Trophoblast cell (in vitro differentiated cells and primary cell): ENCODE results near the gene RNASE12.
"Not testable (repeated sequence)": the region's sequence is repeated elsewhere in the genome, so short reads cannot be mapped to it uniquely, and the experiment has no call there.

Source experiments
- DNase-seq, 2 donors: peaks; one replicate each; pipeline ENCODE4 v3.0.0-alpha.2; 2016
- H2AFZ ChIP-seq: 2 replicates; pipeline ENCODE4 v1.6.1; 2013; ENCODE audit warnings: low read length, moderate library complexity, mild to moderate bottlenecking; ENCODE audit not compliant: insufficient read depth, poor library complexity
- H2AK5ac ChIP-seq: 2 replicates; pipeline ENCODE4 v1.6.1; 2013; ENCODE audit warnings: mild to moderate bottlenecking, low read length
- H2BK120ac ChIP-seq: 2 replicates; pipeline ENCODE4 v1.6.1; 2013; ENCODE audit warnings: low read length, mild to moderate bottlenecking, moderate library complexity; ENCODE audit not compliant: insufficient read depth, poor library complexity
- H2BK12ac ChIP-seq: 2 replicates; pipeline ENCODE4 v1.6.1; 2013; ENCODE audit warnings: mild to moderate bottlenecking, low read length, moderate library complexity
- H2BK5ac ChIP-seq: 2 replicates; pipeline ENCODE4 v1.6.1; 2013; ENCODE audit warnings: low read length, low read depth, moderate library complexity, mild to moderate bottlenecking; ENCODE audit not compliant: poor library complexity
- H3K14ac ChIP-seq: 2 replicates; pipeline ENCODE4 v1.6.1; 2013; ENCODE audit warnings: mild to moderate bottlenecking, low read length
- H3K18ac ChIP-seq: 2 replicates; pipeline ENCODE4 v1.6.1; 2013; ENCODE audit warnings: mild to moderate bottlenecking, low read length
- H3K23ac ChIP-seq: 2 replicates; pipeline ENCODE4 v1.6.1; 2013; ENCODE audit warnings: low read length
- H3K27ac ChIP-seq: 2 replicates; pipeline ENCODE4 v1.5.1; 2013; ENCODE audit warnings: low read depth, mild to moderate bottlenecking, inconsistent platforms, low read length, moderate library complexity
- H3K27me3 ChIP-seq: 2 replicates; pipeline ENCODE4 v1.6.1; 2013; ENCODE audit warnings: inconsistent platforms, mild to moderate bottlenecking, low read length, moderate library complexity; ENCODE audit not compliant: insufficient read depth
- H3K36me3 ChIP-seq, 2 experiments: 1 replicate in 1 of 2; 2 replicates in 1 of 2; pipeline ENCODE4 v1.6.1; 2013; ENCODE audit warnings: low read length in 2 of 2, mild to moderate bottlenecking in 2 of 2, moderate library complexity in 1 of 2; ENCODE audit not compliant: insufficient read depth in 2 of 2, control insufficient read depth in 1 of 2
- H3K4ac ChIP-seq: 2 replicates; pipeline ENCODE4 v1.6.1; 2013; ENCODE audit warnings: low read depth, mild to moderate bottlenecking, low read length, moderate library complexity
- H3K4me1 ChIP-seq, 2 experiments: 1 replicate in 1 of 2; 2 replicates in 1 of 2; pipeline ENCODE4 v1.6.1; 2013; ENCODE audit warnings: low read length in 2 of 2, mild to moderate bottlenecking in 2 of 2, moderate library complexity in 1 of 2; ENCODE audit not compliant: insufficient read depth in 2 of 2, control insufficient read depth in 1 of 2
- H3K4me2 ChIP-seq: 2 replicates; pipeline ENCODE4 v1.6.1; 2013; ENCODE audit warnings: inconsistent platforms, mild to moderate bottlenecking, low read length, moderate library complexity
- H3K4me3 ChIP-seq: 2 replicates; pipeline ENCODE4 v1.5.1; 2013; ENCODE audit warnings: mild to moderate bottlenecking, low read depth, low read length, inconsistent platforms
- H3K79me1 ChIP-seq: one replicate; pipeline ENCODE4 v1.6.1; 2013; ENCODE audit warnings: low read length
- H3K79me2 ChIP-seq: 2 replicates; pipeline ENCODE4 v1.6.1; 2013; ENCODE audit warnings: low read length, mild to moderate bottlenecking; ENCODE audit not compliant: control insufficient read depth, insufficient read depth, poor library complexity
- H3K9ac ChIP-seq: 2 replicates; pipeline ENCODE4 v1.6.1; 2013; ENCODE audit warnings: mild to moderate bottlenecking, low read length
- H3K9me3 ChIP-seq: 2 replicates; pipeline ENCODE4 v1.6.1; 2013; ENCODE audit warnings: low read depth, mild to moderate bottlenecking, control low read depth, inconsistent platforms, low read length; ENCODE audit not compliant: insufficient read depth
- H4K12ac ChIP-seq: 2 replicates; pipeline ENCODE4 v1.6.1; 2013; ENCODE audit warnings: low read depth, mild to moderate bottlenecking, low read length, moderate library complexity
- H4K8ac ChIP-seq: 2 replicates; pipeline ENCODE4 v1.6.1; 2013; ENCODE audit warnings: low read depth, mild to moderate bottlenecking, low read length, moderate library complexity
- H4K91ac ChIP-seq: one replicate; pipeline ENCODE4 v1.6.1; 2013; ENCODE audit warnings: low read depth, mild to moderate bottlenecking, low read length, moderate library complexity
- WGBS: extraction: QIAGEN DNeasy Blood & Tissue Kit; methylation state at CpG from one replicate; pipeline ENCODE4 v1.1.7; 2013; ENCODE audit warnings: missing lambda C conversion rate; ENCODE audit not compliant: insufficient read length, insufficient coverage; ENCODE audit errors: extremely low coverage; 5-methylcytosine and 5-hydroxymethylcytosine counted together

Gene RNASE12

DNA sequence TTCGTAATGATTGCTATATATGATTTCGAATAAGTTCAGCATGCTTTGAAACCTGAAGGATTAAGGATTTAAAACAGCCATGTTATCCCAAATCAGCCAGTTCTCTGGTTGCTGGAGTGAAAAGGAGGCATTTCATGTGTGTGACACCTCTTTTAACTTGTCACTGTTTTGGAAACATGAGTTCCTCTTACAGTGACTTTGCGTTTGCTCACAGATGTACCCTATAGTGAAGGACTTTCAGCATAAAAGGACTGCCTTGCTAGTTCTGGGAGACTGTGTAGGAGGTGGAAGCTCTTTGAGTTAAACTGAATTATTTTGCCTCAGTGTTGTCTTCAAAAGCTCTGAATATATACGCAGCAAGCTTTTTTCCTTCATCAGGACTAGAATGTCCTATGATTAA is 10.9 kb downstream of the RNASE12 start:
- H3K4me3 ChIP-seq: no peak overlapping the region
- no peak overlapping the region for H3K4me2 ChIP-seq
- H4K12ac ChIP-seq: no peak overlapping the region
- no peak overlapping the region for H2BK5ac ChIP-seq
- no peak overlapping the region for H2AFZ ChIP-seq
- H3K14ac ChIP-seq: no peak overlapping the region
- no peak overlapping the region for H3K4ac ChIP-seq
- H3K23ac ChIP-seq: no peak overlapping the region
- H3K4me1 ChIP-seq: no peaks in the 10 kb centered on the region
- no peak overlapping the region for H3K9ac ChIP-seq
- no peaks in the 10 kb centered on the region for H3K27me3 ChIP-seq
- no peak overlapping the region for H2BK120ac ChIP-seq
- DNase-seq: no peak
- H3K27ac ChIP-seq: no peak overlapping the region
- H4K91ac ChIP-seq: no peak overlapping the region
- H3K79me1 ChIP-seq: no peaks in the 10 kb centered on the region
- no peak overlapping the region for H2BK12ac ChIP-seq
- no peaks in the 10 kb centered on the region for H3K36me3 ChIP-seq
- H3K9me3 ChIP-seq: no peaks in the 10 kb centered on the region
- H2AK5ac ChIP-seq: no peak overlapping the region
- no CpG with 5 or more reads among the region's 4 CpGs for WGBS
- H3K18ac ChIP-seq: no peak overlapping the region
- no peaks in the 10 kb centered on the region for H3K79me2 ChIP-seq
- H4K8ac ChIP-seq: no peak overlapping the region

DNA sequence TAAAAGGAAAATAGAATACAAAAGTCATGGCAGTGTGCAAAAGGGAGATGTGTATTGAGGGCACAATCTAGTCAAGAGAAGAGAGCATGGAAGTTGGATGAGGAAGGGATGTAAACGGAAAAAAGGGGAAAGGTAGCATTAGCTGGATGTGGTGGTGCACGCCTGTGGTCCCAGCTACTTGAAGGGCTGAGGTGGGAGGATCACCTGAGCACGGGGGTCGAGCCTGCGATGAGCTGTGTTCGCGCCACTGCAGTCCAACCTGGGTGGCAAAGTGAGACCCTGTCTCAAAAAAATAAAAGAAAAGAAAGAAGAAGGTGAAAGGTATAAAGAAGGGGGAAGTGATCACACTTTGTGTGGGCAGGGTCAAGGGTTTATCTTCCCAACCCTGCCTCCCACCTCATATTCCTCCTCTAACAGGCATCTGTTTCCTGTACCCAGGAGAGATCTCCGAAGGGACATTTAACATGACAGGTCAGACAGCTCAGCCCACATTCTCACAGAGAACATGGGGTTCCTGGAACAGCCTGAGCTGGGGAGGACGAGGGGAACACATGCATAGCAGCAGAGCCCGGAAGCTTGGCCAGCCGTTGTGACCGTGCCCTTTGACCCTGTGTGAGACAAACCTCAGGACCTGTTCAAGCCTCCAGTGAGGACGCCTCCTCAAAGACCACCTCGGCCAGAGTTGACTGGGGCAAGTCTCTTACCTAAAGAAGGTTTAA is 12.2 kb downstream of the RNASE12 start:
- no peaks in the 10 kb centered on the region for H3K9me3 ChIP-seq
- no peak overlapping the region for H4K91ac ChIP-seq
- H2AFZ ChIP-seq: no peak overlapping the region
- H3K4me2 ChIP-seq: no peak overlapping the region
- H3K79me2 ChIP-seq: no peaks in the 10 kb centered on the region
- no peaks in the 10 kb centered on the region for H3K79me1 ChIP-seq
- H3K4ac ChIP-seq: no peak overlapping the region
- H2AK5ac ChIP-seq: no peak overlapping the region
- no peaks in the 10 kb centered on the region for H3K36me3 ChIP-seq
- H2BK12ac ChIP-seq: no peak overlapping the region
- no peak overlapping the region for H4K12ac ChIP-seq
- no peak overlapping the region for H4K8ac ChIP-seq
- H3K9ac ChIP-seq: no peak overlapping the region
- H3K23ac ChIP-seq: no peak overlapping the region
- H2BK120ac ChIP-seq: no peak overlapping the region
- H3K27me3 ChIP-seq: no peaks in the 10 kb centered on the region
- WGBS: no CpG with 5 or more reads among the region's 14 CpGs
- H3K14ac ChIP-seq: no peak overlapping the region
- no peak overlapping the region for H2BK5ac ChIP-seq
- no peak overlapping the region for H3K18ac ChIP-seq
- H3K27ac ChIP-seq: no peak overlapping the region
- no peak for DNase-seq
- H3K4me1 ChIP-seq: no peaks in the 10 kb centered on the region
- no peak overlapping the region for H3K4me3 ChIP-seq

DNA sequence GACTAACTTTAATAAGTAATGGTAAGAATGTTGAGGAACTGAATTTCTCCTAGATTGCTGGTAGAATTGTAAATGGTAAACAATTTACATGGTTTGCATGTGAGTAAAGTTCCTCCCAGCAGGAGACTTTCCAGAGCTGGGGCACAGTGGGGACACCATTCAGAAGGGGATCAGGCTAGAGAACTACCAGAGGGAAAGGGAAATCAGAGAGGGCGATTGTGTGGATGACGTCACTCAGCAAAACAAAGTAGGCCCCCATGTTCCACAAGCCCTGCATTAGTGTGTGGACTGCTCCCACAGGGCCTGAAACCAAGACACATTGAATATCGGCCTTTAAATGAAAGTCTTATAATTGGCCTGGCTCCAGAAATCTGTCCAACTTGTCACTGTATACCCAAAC is 12.9 kb downstream of the RNASE12 start:
- Histone ChIP-seq H2BK12ac (no peak overlapping the region), H2BK120ac (no peak overlapping the region)
- no CpG with 5 or more reads among the region's 3 CpGs for WGBS

DNA sequence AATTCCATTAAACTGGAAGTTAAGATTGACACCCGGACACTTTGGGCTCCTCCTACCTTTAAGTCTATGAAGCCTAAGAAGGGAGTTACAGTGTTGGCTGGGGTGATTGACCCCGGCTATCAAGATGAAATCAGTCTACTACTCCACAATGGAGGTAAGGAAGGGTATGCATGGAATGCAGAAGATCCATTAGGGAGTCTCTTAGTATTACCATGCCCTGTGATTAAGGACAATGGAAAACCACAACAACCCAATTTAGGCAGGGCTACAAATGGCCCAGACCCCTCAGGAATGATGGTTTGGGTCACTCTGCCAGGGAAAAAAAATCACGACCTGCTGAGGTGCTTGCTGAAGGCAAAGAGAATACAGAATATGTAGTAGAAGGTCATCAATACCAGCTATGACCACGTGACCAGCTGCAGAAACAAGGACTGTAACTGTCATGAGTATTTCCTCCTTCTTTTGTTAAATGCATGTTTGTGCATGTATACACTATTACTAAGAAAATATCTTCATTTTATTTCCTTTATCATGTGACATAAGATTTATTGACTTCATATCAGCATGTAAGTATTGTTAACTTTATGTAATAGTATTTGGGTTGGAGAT is 18.7 kb downstream of the RNASE12 start:
- H3K27ac ChIP-seq, H3K4me3 ChIP-seq, H2AFZ ChIP-seq, H2BK120ac ChIP-seq, H3K14ac ChIP-seq, H3K23ac ChIP-seq, H2BK12ac ChIP-seq, H2BK5ac ChIP-seq, H2AK5ac ChIP-seq, H3K79me1 ChIP-seq, H3K36me3 ChIP-seq, H4K91ac ChIP-seq, H3K9me3 ChIP-seq, H3K27me3 ChIP-seq, H3K18ac ChIP-seq, H4K8ac ChIP-seq, H3K4me2 ChIP-seq, DNase-seq, H4K12ac ChIP-seq, H3K9ac ChIP-seq, H3K4ac ChIP-seq, H3K79me2 ChIP-seq, H3K4me1 ChIP-seq: not testable (repeated sequence)
- no CpG with 5 or more reads among the region's 4 CpGs for WGBS

More for the DNA sequence above, 12.9 kb downstream of the RNASE12 start:
- Histone ChIP-seq H3K27me3 (no peaks in the 10 kb centered on the region), H3K4ac (no peak overlapping the region), H3K27ac (no peak overlapping the region), H3K9me3 (no peaks in the 10 kb centered on the region), H3K4me3 (no peak overlapping the region), H3K23ac (no peak overlapping the region), H2BK5ac (no peak overlapping the region), H3K79me2 (no peaks in the 10 kb centered on the region), H4K8ac (no peak overlapping the region), H3K79me1 (no peaks in the 10 kb centered on the region), H3K14ac (no peak overlapping the region), H3K4me1 (no peaks in the 10 kb centered on the region), H4K91ac (no peak overlapping the region), H2AK5ac (no peak overlapping the region), H3K4me2 (no peak overlapping the region), H3K9ac (no peak overlapping the region), H2AFZ (no peak overlapping the region), H4K12ac (no peak overlapping the region), H3K18ac (no peak overlapping the region), H3K36me3 (no peaks in the 10 kb centered on the region)
- no peak for DNase-seq
